ENCODE data around the gene RAP1GDS1. TPM values are rescaled to one million over a fixed set of nuclear protein-coding genes. Genes with fewer than 3 reads are reported as not detected.
A peak's percentile ranks its signal among the peaks of the same experiment; 100 is the strongest.
"Not testable (repeated sequence)": the region's sequence is repeated elsewhere in the genome, so short reads cannot be mapped to it uniquely, and the experiment has no call there.

Gene RAP1GDS1
- total RNA-seq, 6 experiments from 2014 or later, result 66.8 to 78.7 (median 73.0) TPM

GRCh38 chr4:98448908-98449307 is 187.7 kb downstream of the RAP1GDS1 start:
- H3K4me3 Mint-ChIP-seq, result no peak overlapping the region
- peaks cover 25% of the 10 kb centered on the region for H3K36me3 Mint-ChIP-seq (ENCODE audit: low read depth)
- H3K27ac Mint-ChIP-seq, result no peak overlapping the region
- TF ChIP-seq CTCF (IDR thresholded peaks at IDR 0.05), result no peak
- H3K4me1 Mint-ChIP-seq (ENCODE audit: low read depth), result peaks cover 25% of the 10 kb centered on the region
- no peaks in the 10 kb centered on the region; the same call in 1 of the 2 replicates for H3K27me3 Mint-ChIP-seq (ENCODE audit: insufficient read depth)
- no peak for DNase-seq
- no peaks in the 10 kb centered on the region; the same call in 1 of the 2 replicates for H3K9me3 Mint-ChIP-seq

DNA sequence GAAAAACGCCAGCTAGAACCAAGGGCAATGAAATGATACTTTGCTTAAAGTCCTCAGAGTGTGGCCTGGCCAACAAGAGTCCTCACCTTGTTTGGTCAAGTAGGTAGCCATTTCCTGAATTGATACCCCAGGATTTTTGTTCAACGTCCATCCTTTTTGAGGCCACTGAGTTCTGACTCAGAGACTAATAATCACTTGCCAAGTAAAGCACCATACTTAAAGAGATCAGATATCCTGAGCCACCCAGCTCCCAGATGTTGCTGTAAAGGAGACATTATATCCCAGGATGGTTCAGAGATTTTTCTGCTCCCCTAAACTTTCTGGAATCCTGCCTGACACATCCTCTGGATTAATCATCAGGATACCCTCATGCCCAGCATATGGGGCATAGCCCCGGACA is 190.9 kb downstream of the RAP1GDS1 start:
- no peak for TF ChIP-seq CTCF (IDR thresholded peaks at IDR 0.05)
- peaks cover 14% of the 10 kb centered on the region for H3K4me1 Mint-ChIP-seq (ENCODE audit: low read depth)
- H3K4me3 Mint-ChIP-seq, result no peak overlapping the region
- DNase-seq, result no peak
- H3K36me3 Mint-ChIP-seq (ENCODE audit: low read depth), result peaks cover 8% of the 10 kb centered on the region
- no peak overlapping the region for H3K27ac Mint-ChIP-seq
- no peaks in the 10 kb centered on the region; the same call in 1 of the 2 replicates for H3K9me3 Mint-ChIP-seq
- no peaks in the 10 kb centered on the region for H3K27me3 Mint-ChIP-seq (ENCODE audit: insufficient read depth)

- H3K4me3 Mint-ChIP-seq; H3K27ac Mint-ChIP-seq; DNase-seq; H3K4me1 Mint-ChIP-seq (ENCODE audit: low read depth); H3K9me3 Mint-ChIP-seq; H3K27me3 Mint-ChIP-seq (ENCODE audit: insufficient read depth): not testable (repeated sequence)
- peaks cover 13% of the 10 kb centered on the region for H3K36me3 Mint-ChIP-seq (ENCODE audit: low read depth)
Measured at GRCh38 chr4:98457422-98457821, 196.2 kb downstream of the RAP1GDS1 start.

- H3K36me3 Mint-ChIP-seq (ENCODE audit: low read depth); H3K27me3 Mint-ChIP-seq (ENCODE audit: insufficient read depth); H3K27ac Mint-ChIP-seq; H3K9me3 Mint-ChIP-seq; H3K4me1 Mint-ChIP-seq (ENCODE audit: low read depth); H3K4me3 Mint-ChIP-seq; DNase-seq: not testable (repeated sequence)
Measured at GRCh38 chr4:98461121-98461865, 200.1 kb downstream of the RAP1GDS1 start.

DNA sequence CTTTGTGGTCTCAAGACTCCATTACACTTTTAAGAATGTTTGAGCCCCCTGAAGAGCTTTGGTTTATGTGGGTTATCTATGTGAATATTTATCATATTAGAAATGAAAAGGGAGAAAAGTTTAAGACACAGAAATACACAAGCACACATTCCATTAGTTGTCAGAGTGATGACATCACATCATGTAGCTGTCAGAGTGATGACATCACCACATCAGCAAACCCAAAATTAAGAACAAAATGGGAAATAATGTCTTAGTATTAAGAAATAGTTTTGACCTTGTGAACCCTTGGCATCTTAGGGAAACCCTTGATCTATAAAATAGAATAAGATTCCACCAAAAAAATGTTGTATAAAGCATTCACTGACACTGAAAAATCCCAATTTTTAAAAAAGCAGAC is 201.3 kb downstream of the RAP1GDS1 start:
- H3K9me3 Mint-ChIP-seq, result no peaks in the 10 kb centered on the region; the same call in 1 of the 2 replicates
- no peak overlapping the region for H3K4me3 Mint-ChIP-seq
- TF ChIP-seq CTCF (IDR thresholded peaks at IDR 0.05), result no peak
- peaks cover 5% of the 10 kb centered on the region for H3K27me3 Mint-ChIP-seq (ENCODE audit: insufficient read depth)
- peaks cover 5% of the 10 kb centered on the region; the same call in 1 of the 2 replicates for H3K36me3 Mint-ChIP-seq (ENCODE audit: low read depth)
- peaks cover 14% of the 10 kb centered on the region for H3K4me1 Mint-ChIP-seq (ENCODE audit: low read depth)
- H3K27ac Mint-ChIP-seq, result no peak overlapping the region
- no peak for DNase-seq

GRCh38 chr4:98466868-98467599 is 205.8 kb downstream of the RAP1GDS1 start:
- H3K4me3 Mint-ChIP-seq, result peak overlapping the region; percentile 86
- TF ChIP-seq CTCF (IDR thresholded peaks at IDR 0.05), result no peak
- peaks cover 45% of the 10 kb centered on the region for H3K4me1 Mint-ChIP-seq (ENCODE audit: low read depth)
- peaks cover 21% of the 10 kb centered on the region for H3K36me3 Mint-ChIP-seq (ENCODE audit: low read depth)
- peak; percentile 24 for DNase-seq
- H3K27me3 Mint-ChIP-seq (ENCODE audit: insufficient read depth), result peaks cover 10% of the 10 kb centered on the region
- peak overlapping the region; percentile 85 for H3K27ac Mint-ChIP-seq
- H3K9me3 Mint-ChIP-seq, result no peaks in the 10 kb centered on the region

Measured in HFFc6 (cell line).